Left lobe of liver (tissue), 2 donors: ENCODE data around the gene PTPRO. TPM values are rescaled to one million over a fixed set of nuclear protein-coding genes. Genes with fewer than 3 reads are reported as not detected.

ENCODE experiments used
- ATAC-seq: fragments of 200-7000 bp; cut with Tn5 transposase; one replicate; pipeline ENCODE4 v1.9.1; 2020; ENCODE audit warnings: mild to moderate bottlenecking, moderate library complexity
- DNase-seq: peaks from one replicate; pipeline ENCODE4 v3.0.0-alpha.2; 2020; ENCODE audit warnings: low spot score
- total RNA-seq: library from RNA; stranded (reverse); gene quantifications from one replicate; pipeline ENCODE4 v1.2.1, GENCODE V29; 2021
- donor health status: DM: no; HTN: no; CAD: no; lungs with moderate emphysema.
- donor health status: DM: no; HTN: yes; CAD: no.

The PTPRO gene
- total RNA-seq, 1 donor from 2014 or later = 0.58 TPM

- ATAC-seq (no peak), DNase-seq (no peak)
Observed at GRCh38 chr12:15634010-15634683, 311.8 kb downstream of the PTPRO start.

- no peak for DNase-seq
- no peak for ATAC-seq
Observed at GRCh38 chr12:15636060-15636890, 314.0 kb downstream of the PTPRO start.

GRCh38 chr12:15638231-15638630 is 315.9 kb downstream of the PTPRO start:
- ATAC-seq = no peak
- no peak for DNase-seq

GRCh38 chr12:15644700-15645099 is 322.4 kb downstream of the PTPRO start:
- ATAC-seq (no peak), DNase-seq (no peak)

- DNase-seq (no peak), ATAC-seq (no peak)
Observed at GRCh38 chr12:15646581-15646980, 324.3 kb downstream of the PTPRO start.

Other genes with a start within 250 kb of the PTPRO start
- gene RERG, start 101.1 kb upstream of the PTPRO start, total RNA-seq = 1.5 TPM